MM.1S (cell line): ENCODE measurements around the gene PGRMC1.

ENCODE experiments used
- EZH2 ChIP-seq: fragments of 300-600 bp; sonication (generic); optimal IDR thresholded peaks from 2 replicates; pipeline ENCODE3; 2017; ENCODE audit warnings: low read depth, mild to moderate bottlenecking, antibody characterized with exemption, low read length, mixed read lengths
- TF ChIP-seq, protein P1 (sequence below): fragments of 300-600 bp; sonication (generic); IDR thresholded peaks from 2 replicates; pipeline ENCODE4 v1.5.1; 2016; ENCODE audit warnings: antibody characterized with exemption, low read length, mixed read lengths

DNA sequence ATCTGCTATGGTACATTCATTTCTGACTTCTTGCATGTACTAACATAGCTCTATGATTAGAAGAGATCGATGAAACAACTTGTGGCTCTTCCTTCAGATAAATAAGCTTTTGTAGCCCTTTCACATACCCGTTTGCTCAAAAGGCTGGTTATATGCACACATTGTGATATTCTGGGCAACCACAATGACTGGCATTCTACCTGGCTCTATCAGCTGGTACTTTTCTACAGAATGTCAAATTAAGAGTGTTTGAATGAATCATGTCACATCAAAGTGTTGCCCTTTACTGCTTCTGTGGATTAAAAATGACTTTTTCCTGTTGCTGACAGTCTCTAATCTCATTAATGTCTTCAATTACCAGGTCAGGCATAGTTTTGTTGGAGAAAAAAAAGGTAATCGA, 11.6 kb downstream of the PGRMC1 start:
- TF ChIP-seq, protein P1, sequence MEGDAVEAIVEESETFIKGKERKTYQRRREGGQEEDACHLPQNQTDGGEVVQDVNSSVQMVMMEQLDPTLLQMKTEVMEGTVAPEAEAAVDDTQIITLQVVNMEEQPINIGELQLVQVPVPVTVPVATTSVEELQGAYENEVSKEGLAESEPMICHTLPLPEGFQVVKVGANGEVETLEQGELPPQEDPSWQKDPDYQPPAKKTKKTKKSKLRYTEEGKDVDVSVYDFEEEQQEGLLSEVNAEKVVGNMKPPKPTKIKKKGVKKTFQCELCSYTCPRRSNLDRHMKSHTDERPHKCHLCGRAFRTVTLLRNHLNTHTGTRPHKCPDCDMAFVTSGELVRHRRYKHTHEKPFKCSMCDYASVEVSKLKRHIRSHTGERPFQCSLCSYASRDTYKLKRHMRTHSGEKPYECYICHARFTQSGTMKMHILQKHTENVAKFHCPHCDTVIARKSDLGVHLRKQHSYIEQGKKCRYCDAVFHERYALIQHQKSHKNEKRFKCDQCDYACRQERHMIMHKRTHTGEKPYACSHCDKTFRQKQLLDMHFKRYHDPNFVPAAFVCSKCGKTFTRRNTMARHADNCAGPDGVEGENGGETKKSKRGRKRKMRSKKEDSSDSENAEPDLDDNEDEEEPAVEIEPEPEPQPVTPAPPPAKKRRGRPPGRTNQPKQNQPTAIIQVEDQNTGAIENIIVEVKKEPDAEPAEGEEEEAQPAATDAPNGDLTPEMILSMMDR, result no peak
- TF ChIP-seq EZH2, result no peak
